HEK293 (cell line): ENCODE results near the gene SUPV3L1.

Source experiments
- CTCF ChIA-PET: fragments of 350-600 bp; formaldehyde crosslinking; extraction: SDS; loops from one replicate; lab custom pipeline; 2021; ENCODE audit warnings: antibody characterized with exemption; lab: Yijun Ruan, JAX
- POLR2A ChIA-PET: fragments of 300-600 bp; formaldehyde crosslinking; extraction: SDS; loops from one replicate; lab custom pipeline; 2020; ENCODE audit warnings: antibody characterized with exemption, inconsistent platforms; lab: Yijun Ruan, JAX
- H3K27ac ChIP-seq: fragments of 200-500 bp; sonication (Bioruptor generic); 2 replicates; pipeline ENCODE4 v1.5.1; 2014; ENCODE audit warnings: low read depth, low read length, control low read depth, inconsistent platforms; ENCODE audit errors: extremely low read depth
- H3K36me3 ChIP-seq, 2 experiments: fragments of 200-500 bp in 1 of 2; sonication (Bioruptor generic) in 1 of 2; 1 replicate in 1 of 2; 2 replicates in 1 of 2; pipeline ENCODE4 v1.5.1; 2014 to 2017; ENCODE audit warnings: inconsistent platforms in 2 of 2, low read length in 2 of 2; ENCODE audit not compliant: control insufficient read depth in 2 of 2, insufficient read depth in 1 of 2
- H3K4me1 ChIP-seq: fragments of 200-500 bp; sonication (Bioruptor generic); 2 replicates; pipeline ENCODE4 v1.5.1; 2014; ENCODE audit warnings: mild to moderate bottlenecking, low read length, inconsistent platforms; ENCODE audit not compliant: control insufficient read depth, insufficient read depth
- H3K4me3 ChIP-seq: 2 replicates; pipeline ENCODE4 v1.5.1; 2011; ENCODE audit warnings: low read depth, mild to moderate bottlenecking, control low read depth, low read length, moderate library complexity
- H3K9me3 ChIP-seq: fragments of 200-500 bp; sonication (Bioruptor generic); 2 replicates; pipeline ENCODE4 v1.5.1; 2014; ENCODE audit warnings: low read depth, low read length, inconsistent platforms; ENCODE audit not compliant: control insufficient read depth, insufficient read depth
- BCL11A ChIP-seq: fragments of 450-650 bp; formaldehyde crosslinking; IDR thresholded peaks from 2 replicates; pipeline ENCODE4 v1.5.1; 2016; ENCODE audit warnings: low read depth, missing biosample characterization, missing genetic modification characterization
- FEZF1 ChIP-seq: fragments of 450-650 bp; formaldehyde crosslinking; IDR thresholded peaks from 2 replicates; pipeline ENCODE4 v1.5.1; 2016; ENCODE audit warnings: missing biosample characterization, missing genetic modification characterization
- GLI2 ChIP-seq: fragments of 450-650 bp; formaldehyde crosslinking; IDR thresholded peaks from 2 replicates; pipeline ENCODE4; 2017; ENCODE audit warnings: missing biosample characterization, missing genetic modification characterization, low read depth, borderline replicate concordance
- GLI4 ChIP-seq: fragments of 450-650 bp; formaldehyde crosslinking; IDR thresholded peaks from 2 replicates; pipeline ENCODE4 v1.5.1; 2016; ENCODE audit warnings: missing biosample characterization, missing genetic modification characterization
- HOXC10 ChIP-seq: sonication (generic); formaldehyde crosslinking; IDR thresholded peaks from 2 replicates; pipeline ENCODE4 v1.8.1; 2023; ENCODE audit warnings: mild to moderate bottlenecking, missing genetic modification reagents
- KLF8 ChIP-seq: fragments of 450-650 bp; formaldehyde crosslinking; IDR thresholded peaks from 2 replicates; pipeline ENCODE4 v1.5.1; 2016; ENCODE audit warnings: missing biosample characterization, missing genetic modification characterization
- MZF1 ChIP-seq: fragments of 450-650 bp; formaldehyde crosslinking; IDR thresholded peaks from 2 replicates; pipeline ENCODE4 v1.5.1; 2017; ENCODE audit warnings: missing biosample characterization, missing genetic modification characterization, borderline replicate concordance
- SETDB1 ChIP-seq: IDR thresholded peaks from one replicate; pipeline ENCODE4 v1.6.1; 2017; ENCODE audit warnings: mild to moderate bottlenecking, low read length, moderate library complexity, mixed read lengths; ENCODE audit not compliant: insufficient read length
- TRIM28 ChIP-seq: IDR thresholded peaks from 2 replicates; pipeline ENCODE4 v1.6.1; 2011; ENCODE audit warnings: low read length, control low read depth, borderline replicate concordance
- ZBTB20 ChIP-seq: fragments of 450-650 bp; formaldehyde crosslinking; IDR thresholded peaks from 2 replicates; pipeline ENCODE4 v1.5.1; 2016; ENCODE audit warnings: missing biosample characterization, missing genetic modification characterization
- ZNF132 ChIP-seq: fragments of 450-650 bp; formaldehyde crosslinking; IDR thresholded peaks from 2 replicates; pipeline ENCODE4 v1.5.1; 2017; ENCODE audit warnings: missing biosample characterization, missing genetic modification characterization, borderline replicate concordance
- ZNF175 ChIP-seq: fragments of 450-650 bp; formaldehyde crosslinking; IDR thresholded peaks from 2 replicates; pipeline ENCODE4 v1.5.1; 2016; ENCODE audit warnings: missing biosample characterization, missing genetic modification characterization
- ZNF248 ChIP-seq: fragments of 450-650 bp; formaldehyde crosslinking; IDR thresholded peaks from 2 replicates; pipeline ENCODE4 v1.5.1; 2017; ENCODE audit warnings: missing biosample characterization, missing genetic modification characterization
- ZNF311 ChIP-seq: fragments of 450-650 bp; formaldehyde crosslinking; IDR thresholded peaks from 2 replicates; pipeline ENCODE4 v1.5.1; 2017; ENCODE audit warnings: missing biosample characterization, missing genetic modification characterization, borderline replicate concordance
- ZNF473 ChIP-seq: fragments of 450-650 bp; formaldehyde crosslinking; IDR thresholded peaks from 2 replicates; pipeline ENCODE4 v1.5.1; 2017; ENCODE audit warnings: missing biosample characterization, missing genetic modification characterization
- ZNF530 ChIP-seq: fragments of 450-650 bp; formaldehyde crosslinking; IDR thresholded peaks from 2 replicates; pipeline ENCODE4 v1.5.1; 2016; ENCODE audit warnings: low read depth, missing biosample characterization, missing genetic modification characterization
- ZNF555 ChIP-seq: fragments of 450-650 bp; formaldehyde crosslinking; conservative IDR thresholded peaks from 2 replicates; pipeline ENCODE4 v1.5.1; 2017; ENCODE audit warnings: missing biosample characterization, mild to moderate bottlenecking, missing genetic modification characterization, inconsistent platforms
- ZNF585B ChIP-seq: fragments of 450-650 bp; formaldehyde crosslinking; IDR thresholded peaks from 2 replicates; pipeline ENCODE4 v1.5.1; 2016; ENCODE audit warnings: missing biosample characterization, missing genetic modification characterization
- ZNF660 ChIP-seq: fragments of 450-650 bp; IDR thresholded peaks from 2 replicates; pipeline ENCODE4 v1.5.1; 2018; ENCODE audit warnings: missing biosample characterization, mild to moderate bottlenecking, missing genetic modification characterization
- ZNF707 ChIP-seq: fragments of 450-650 bp; formaldehyde crosslinking; IDR thresholded peaks from 2 replicates; pipeline ENCODE4 v1.5.1; 2016; ENCODE audit warnings: missing biosample characterization, missing genetic modification characterization
- ZSCAN16 ChIP-seq: fragments of 450-650 bp; formaldehyde crosslinking; IDR thresholded peaks from 2 replicates; pipeline ENCODE4 v1.5.1; 2016; ENCODE audit warnings: missing biosample characterization, missing genetic modification characterization
- TF ChIP-seq, protein P1 (sequence below): fragments of 450-650 bp; formaldehyde crosslinking; IDR thresholded peaks from 2 replicates; pipeline ENCODE4 v1.5.1; 2016; ENCODE audit warnings: missing biosample characterization, missing genetic modification characterization, low read depth
- TF ChIP-seq, protein P2 (sequence below): fragments of 450-650 bp; formaldehyde crosslinking; IDR thresholded peaks from 2 replicates; pipeline ENCODE4 v1.5.1; 2016; ENCODE audit warnings: missing biosample characterization, missing genetic modification characterization
- TF ChIP-seq, protein P3 (sequence below): fragments of 450-650 bp; formaldehyde crosslinking; IDR thresholded peaks from 2 replicates; pipeline ENCODE4 v1.5.1; 2016; ENCODE audit warnings: missing biosample characterization, missing genetic modification characterization
- TF ChIP-seq, protein P4 (sequence below): fragments of 450-650 bp; formaldehyde crosslinking; IDR thresholded peaks from 2 replicates; pipeline ENCODE4 v1.5.1; 2016; ENCODE audit warnings: missing biosample characterization, missing genetic modification characterization

SUPV3L1 gene

DNA sequence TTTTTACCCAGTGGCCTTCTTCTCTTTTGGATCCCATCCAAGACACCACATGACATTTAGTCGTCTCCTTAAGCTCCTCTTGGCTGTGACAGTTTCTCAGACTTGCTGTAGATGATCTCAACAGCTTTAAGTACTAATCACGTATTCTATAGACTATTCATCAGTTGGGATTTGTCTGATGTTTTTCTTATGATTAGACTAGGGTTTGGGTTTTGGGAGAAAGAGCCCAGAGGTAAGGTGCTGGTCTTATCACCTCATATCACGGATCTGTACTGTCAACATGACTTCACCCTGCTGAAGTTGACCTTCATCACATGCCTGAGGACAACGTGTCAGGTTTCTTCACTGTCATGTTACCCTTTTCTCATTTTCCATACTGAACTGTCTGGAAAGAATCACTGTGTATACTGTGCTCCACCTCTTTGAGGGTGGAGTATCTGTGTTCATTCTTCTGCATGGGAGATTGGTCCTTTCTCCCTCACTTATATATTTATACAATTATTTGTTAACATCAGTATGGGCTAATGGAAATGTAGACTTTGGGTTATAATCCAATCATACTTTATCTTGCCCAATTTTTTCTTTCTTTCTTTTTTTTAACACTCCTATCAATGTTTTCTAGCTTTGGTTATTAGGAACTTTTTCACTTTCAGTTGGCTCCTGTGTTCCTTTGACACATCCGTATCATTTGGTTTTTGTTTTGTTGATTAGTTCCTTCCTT, 33.7 kb downstream of the SUPV3L1 start (continued):
- TF ChIP-seq HOXC10 (CRISPR knock-in tag): no peak
- TF ChIP-seq GLI4: no peak
- TF ChIP-seq FEZF1 (tag by site-specific recombination): no peak
- no peak for TF ChIP-seq ZNF132 (tag by site-specific recombination)
- no peak for TF ChIP-seq ZNF248 (tag by site-specific recombination)
- TF ChIP-seq, protein P1, sequence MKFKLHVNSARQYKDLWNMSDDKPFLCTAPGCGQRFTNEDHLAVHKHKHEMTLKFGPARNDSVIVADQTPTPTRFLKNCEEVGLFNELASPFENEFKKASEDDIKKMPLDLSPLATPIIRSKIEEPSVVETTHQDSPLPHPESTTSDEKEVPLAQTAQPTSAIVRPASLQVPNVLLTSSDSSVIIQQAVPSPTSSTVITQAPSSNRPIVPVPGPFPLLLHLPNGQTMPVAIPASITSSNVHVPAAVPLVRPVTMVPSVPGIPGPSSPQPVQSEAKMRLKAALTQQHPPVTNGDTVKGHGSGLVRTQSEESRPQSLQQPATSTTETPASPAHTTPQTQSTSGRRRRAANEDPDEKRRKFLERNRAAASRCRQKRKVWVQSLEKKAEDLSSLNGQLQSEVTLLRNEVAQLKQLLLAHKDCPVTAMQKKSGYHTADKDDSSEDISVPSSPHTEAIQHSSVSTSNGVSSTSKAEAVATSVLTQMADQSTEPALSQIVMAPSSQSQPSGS (tag by site-specific recombination): no peak
- TF ChIP-seq ZNF585B: no peak
- peak; percentile 53; the same call in 1 of the 2 replicates for TF ChIP-seq BCL11A (tag by site-specific recombination)
- peak; percentile 90 for TF ChIP-seq KLF8 (tag by site-specific recombination)
- no peak for TF ChIP-seq MZF1 (tag by site-specific recombination)
- TF ChIP-seq ZNF660: peak; percentile 96
- no peak for TF ChIP-seq ZNF555 (tag by site-specific recombination)
- no peak for TF ChIP-seq TRIM28
- TF ChIP-seq, protein P2, sequence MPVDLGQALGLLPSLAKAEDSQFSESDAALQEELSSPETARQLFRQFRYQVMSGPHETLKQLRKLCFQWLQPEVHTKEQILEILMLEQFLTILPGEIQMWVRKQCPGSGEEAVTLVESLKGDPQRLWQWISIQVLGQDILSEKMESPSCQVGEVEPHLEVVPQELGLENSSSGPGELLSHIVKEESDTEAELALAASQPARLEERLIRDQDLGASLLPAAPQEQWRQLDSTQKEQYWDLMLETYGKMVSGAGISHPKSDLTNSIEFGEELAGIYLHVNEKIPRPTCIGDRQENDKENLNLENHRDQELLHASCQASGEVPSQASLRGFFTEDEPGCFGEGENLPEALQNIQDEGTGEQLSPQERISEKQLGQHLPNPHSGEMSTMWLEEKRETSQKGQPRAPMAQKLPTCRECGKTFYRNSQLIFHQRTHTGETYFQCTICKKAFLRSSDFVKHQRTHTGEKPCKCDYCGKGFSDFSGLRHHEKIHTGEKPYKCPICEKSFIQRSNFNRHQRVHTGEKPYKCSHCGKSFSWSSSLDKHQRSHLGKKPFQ (tag by site-specific recombination): no peak
- no peak for TF ChIP-seq ZNF175 (tag by site-specific recombination)
- TF ChIP-seq ZNF530 (tag by site-specific recombination): no peak
- TF ChIP-seq ZNF311 (tag by site-specific recombination): no peak
- TF ChIP-seq ZBTB20 (tag by site-specific recombination): no peak
- TF ChIP-seq, protein P3, sequence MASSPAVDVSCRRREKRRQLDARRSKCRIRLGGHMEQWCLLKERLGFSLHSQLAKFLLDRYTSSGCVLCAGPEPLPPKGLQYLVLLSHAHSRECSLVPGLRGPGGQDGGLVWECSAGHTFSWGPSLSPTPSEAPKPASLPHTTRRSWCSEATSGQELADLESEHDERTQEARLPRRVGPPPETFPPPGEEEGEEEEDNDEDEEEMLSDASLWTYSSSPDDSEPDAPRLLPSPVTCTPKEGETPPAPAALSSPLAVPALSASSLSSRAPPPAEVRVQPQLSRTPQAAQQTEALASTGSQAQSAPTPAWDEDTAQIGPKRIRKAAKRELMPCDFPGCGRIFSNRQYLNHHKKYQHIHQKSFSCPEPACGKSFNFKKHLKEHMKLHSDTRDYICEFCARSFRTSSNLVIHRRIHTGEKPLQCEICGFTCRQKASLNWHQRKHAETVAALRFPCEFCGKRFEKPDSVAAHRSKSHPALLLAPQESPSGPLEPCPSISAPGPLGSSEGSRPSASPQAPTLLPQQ (tag by site-specific recombination): peak; percentile 67
- no peak for TF ChIP-seq GLI2 (tag by site-specific recombination)
- TF ChIP-seq ZNF473 (tag by site-specific recombination): no peak
- TF ChIP-seq ZNF707 (tag by site-specific recombination): no peak
- TF ChIP-seq ZSCAN16: no peak

DNA sequence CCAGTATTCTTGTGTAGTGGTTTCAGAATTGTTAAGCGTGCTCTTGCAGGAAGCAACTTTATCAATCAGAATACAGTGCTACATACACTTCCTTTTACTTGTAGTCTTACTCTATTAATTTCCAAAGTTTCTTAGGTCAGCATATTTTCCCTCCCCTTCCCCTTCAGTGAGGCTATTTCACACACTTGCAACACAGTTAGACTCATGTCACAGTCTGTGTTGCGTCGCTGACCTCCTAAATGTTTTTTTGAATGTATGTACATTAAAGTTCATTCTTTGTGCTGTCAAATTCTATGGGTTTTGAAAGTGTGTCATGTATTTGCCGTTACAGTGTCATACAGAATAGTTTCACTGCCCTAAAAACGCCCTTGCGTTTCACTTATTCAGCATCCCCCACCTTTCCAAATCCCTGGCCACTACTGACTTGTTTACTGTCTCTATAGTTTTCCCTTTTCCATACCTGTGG, 34.7 kb downstream of the SUPV3L1 start:
- POLR2A ChIA-PET: no interaction called here
- no peak overlapping the region for H3K27ac ChIP-seq
- H3K9me3 ChIP-seq: no peaks in the 10 kb centered on the region
- TF ChIP-seq SETDB1 (peak; percentile 66), TRIM28 (peak; percentile 35; the same call in 1 of the 2 replicates)
- TF ChIP-seq, protein P4, sequence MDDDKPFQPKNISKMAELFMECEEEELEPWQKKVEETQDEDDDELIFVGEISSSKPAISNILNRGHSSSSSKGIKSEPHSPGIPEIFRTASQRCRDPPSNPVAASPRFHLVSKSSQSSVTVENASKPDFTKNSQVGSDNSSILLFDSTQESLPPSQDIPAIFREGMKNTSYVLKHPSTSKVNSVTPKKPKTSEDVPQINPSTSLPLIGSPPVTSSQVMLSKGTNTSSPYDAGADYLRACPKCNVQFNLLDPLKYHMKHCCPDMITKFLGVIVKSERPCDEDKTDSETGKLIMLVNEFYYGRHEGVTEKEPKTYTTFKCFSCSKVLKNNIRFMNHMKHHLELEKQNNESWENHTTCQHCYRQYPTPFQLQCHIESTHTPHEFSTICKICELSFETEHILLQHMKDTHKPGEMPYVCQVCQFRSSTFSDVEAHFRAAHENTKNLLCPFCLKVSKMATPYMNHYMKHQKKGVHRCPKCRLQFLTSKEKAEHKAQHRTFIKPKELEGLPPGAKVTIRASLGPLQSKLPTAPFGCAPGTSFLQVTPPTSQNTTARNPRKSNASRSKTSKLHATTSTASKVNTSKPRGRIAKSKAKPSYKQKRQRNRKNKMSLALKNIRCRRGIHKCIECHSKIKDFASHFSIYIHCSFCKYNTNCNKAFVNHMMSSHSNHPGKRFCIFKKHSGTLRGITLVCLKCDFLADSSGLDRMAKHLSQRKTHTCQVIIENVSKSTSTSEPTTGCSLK (tag by site-specific recombination): no peak
- TF ChIP-seq, all 188 proteins: peak for 2
- 0 out of 2 replicates have a peak, but pooled peaks cover 7% of the 10 kb centered on the region for H3K4me1 ChIP-seq
- H3K36me3 ChIP-seq: no peaks in the 10 kb centered on the region
- no peak overlapping the region for H3K4me3 ChIP-seq
- CTCF ChIA-PET: interaction anchor here (0.6 kb wide), 1 partner anchor 84 kb away, joined by 5 read pairs; no protein-coding TSS in a partner anchor
